Ammon's horn (tissue), 1 donor: ENCODE results near the gene SLC5A1.

ENCODE experiments used
- DNase-seq: peaks from one replicate; pipeline ENCODE4 v3.0.0-alpha.2; 2016; ENCODE audit warnings: low spot score

Gene SLC5A1

GRCh38 chr22:32042924-32043323 lies at the start of gene SLC5A1:
Gene SLC5A1 (plus strand): TSS chr22:32043261. CDS start chr22:32043282, 21 bp downstream.
- DNase-seq = no peak

DNA sequence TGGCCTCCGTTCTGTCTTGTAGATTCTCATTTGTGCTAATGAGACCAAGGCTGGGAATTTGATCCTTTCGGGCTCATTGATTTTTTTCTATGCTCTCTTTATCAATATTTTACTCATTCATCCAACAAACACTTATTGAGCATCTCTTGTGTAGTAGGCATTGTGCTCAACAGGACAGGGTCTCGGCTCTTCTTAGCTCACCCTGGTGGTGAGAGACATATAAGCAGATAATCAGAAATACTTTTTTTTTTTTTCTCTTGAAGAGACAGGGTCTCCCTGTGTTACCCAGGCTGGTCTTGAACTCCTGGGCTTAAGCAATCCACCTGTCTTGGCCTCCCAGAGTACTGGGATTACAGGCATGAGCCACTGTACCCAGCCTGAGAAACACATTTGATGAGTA lies 48.0 kb upstream of the SLC5A1 start:
- DNase-seq = no peak

DNA sequence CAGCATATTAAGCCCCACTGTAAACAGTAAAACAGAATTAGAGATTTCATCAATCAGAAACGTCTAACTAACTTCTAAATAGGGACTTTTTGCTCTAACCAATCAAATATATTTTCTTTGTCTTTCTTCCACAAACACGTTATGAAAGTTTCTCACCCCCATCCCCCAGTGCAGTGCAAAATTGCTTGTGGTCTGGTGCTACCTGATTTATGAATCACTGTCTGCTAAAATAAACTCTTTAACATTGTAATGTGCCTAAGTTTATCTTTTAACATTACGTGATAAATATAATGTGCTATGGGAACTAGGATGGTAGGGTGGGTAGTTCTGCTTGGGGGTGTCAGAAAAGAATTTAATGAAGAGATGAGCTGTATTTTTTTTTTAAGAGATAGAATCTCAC lies 47.3 kb upstream of the SLC5A1 start:
- DNase-seq = no peak

DNA sequence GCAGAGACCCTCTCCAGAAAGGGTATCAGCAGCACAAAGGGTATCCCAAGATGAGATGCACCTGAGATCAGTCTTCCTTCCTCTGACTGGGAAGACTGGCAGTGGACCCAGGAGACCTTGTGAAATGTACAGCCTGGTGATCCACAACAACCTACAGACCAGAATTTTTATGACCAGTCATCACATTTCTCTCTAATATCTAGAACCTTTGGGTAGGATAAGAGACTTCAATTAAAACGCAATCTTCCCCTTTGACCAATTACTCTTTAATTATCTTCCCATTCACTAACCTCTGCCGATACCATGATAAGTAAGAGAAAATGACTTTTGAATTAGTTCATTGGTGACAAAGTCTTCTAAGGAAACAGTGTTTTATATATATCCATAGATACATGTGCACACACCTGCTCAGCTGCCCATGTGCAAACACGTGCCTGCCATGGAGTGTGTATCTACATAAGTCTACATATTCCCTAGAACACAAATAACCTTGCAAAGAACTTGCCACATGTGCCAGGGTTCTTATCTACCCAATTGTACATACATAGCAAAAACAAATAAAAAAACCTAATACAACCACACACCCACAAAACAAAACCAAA lies 44.2 kb upstream of the SLC5A1 start:
- DNase-seq = no peak

- no peak for DNase-seq
Observed at GRCh38 chr22:32000181-32000580, 42.9 kb upstream of the SLC5A1 start.

GRCh38 chr22:32005453-32005852 lies 37.6 kb upstream of the SLC5A1 start:
- no peak for DNase-seq

DNA sequence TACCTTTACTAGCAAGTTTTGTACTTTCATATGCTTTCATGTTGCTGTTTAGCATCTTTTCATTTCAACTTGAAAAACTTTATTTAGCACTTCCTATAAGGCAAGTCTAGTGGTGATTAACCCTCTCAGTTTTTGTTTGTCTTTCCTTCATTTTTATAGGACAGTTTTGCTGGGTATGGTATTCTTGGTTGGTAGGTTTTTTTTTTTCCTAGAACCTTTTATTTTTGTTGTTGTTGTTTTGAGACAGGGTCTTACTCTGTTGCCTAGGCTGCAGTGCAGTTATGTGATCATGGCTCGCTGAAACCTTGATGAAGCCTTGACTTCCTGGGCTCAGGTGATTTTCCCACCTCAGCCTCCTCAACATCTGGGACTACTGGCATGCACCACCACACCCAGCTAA lies 29.9 kb upstream of the SLC5A1 start:
- no peak for DNase-seq

DNA sequence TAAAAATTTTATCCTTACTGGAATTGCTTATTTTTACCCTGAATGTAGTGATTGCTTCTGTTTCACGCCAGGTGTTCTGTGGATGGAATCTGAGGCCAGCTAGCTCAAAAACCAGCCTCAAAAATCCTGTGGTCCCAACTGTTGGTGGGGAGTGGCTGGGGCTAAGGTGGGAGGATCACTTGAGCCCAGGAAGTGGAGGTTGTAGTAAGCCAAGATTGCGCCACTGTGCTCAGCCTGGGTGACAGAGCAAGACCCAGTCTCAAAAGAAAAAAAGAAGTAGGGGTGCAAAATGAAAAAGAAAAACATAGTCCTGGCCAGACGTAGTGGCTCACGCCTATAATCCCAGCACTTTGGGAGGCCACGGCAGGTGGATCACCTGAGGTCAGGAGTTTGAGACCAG lies 27.0 kb upstream of the SLC5A1 start:
- no peak for DNase-seq

DNA sequence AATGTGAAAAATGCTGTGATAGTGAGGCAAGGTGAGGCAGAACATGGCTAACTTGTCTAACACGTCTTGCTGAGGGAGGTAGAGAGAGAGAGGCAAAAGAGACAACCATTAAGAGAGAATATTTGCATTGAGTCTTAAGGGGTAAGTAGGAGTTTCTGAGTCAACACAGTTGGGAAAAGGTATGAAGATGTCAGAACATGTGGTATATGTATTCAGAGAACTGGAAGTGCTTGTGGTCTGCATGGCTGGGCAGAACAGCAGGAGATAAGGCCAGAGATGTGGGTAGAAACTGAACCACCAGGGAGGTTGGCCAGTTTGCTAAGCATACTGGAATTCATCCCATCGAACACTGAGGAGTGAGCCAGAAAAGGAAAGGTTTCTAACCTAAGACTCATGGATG lies 25.0 kb upstream of the SLC5A1 start:
- no peak for DNase-seq

DNA sequence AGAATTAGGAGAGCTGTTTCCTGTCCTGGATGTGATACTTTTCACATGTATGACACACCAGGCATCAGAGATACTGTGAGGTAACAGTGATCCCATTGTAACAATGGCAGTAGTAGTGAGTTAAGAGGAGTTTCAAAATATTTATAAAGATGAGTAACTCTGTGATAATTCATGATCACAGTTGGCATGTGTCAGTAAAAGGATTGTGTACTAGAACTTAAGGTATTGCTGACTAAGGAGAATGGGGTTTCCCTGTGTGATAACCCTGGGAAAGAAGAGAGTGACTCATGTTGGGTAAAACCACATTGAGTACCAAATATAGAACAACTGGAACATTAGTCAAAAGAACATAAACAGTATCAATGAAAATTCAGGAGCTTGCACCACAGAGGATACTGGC lies 22.9 kb upstream of the SLC5A1 start:
- no peak for DNase-seq

- DNase-seq = no peak
Observed at GRCh38 chr22:32021716-32022115, 21.3 kb upstream of the SLC5A1 start.

DNA sequence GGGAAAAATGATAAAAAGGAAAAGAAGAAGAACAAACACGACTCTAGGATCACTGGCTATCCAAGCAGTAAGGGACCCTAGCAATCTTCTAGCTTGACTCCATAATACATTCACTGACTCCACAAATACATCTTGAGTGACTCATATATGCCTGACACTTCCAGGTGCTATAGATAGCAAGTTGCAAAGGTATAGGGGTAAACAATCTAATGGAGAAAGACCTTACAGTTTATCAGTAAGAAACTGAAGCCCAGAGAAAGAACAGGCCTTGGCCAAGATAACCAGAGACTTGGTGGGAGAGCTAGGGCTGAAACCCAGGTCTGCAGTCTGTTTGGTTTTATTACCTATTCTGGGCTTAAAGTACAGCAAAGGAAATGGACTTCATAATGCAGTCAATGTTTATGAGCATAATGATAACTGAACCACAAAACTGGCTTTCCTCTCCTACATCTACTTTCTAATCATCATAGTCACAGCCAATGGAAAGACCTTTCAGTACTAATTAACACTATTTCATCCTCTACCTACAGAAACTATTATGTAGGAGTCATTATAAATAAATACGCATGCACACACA lies 19.7 kb upstream of the SLC5A1 start:
- no peak for DNase-seq

- DNase-seq = no peak
Observed at GRCh38 chr22:32024796-32025195, 18.3 kb upstream of the SLC5A1 start.

GRCh38 chr22:32030518-32031247 lies 12.4 kb upstream of the SLC5A1 start:
- DNase-seq = no peak

GRCh38 chr22:32031466-32031865 lies 11.6 kb upstream of the SLC5A1 start:
- DNase-seq = no peak

- no peak for DNase-seq
Observed at GRCh38 chr22:32034275-32034674, 8.8 kb upstream of the SLC5A1 start.

GRCh38 chr22:32037236-32037635 lies 5.8 kb upstream of the SLC5A1 start:
- no peak for DNase-seq

- DNase-seq = no peak
Observed at GRCh38 chr22:32040324-32040904, 2.6 kb upstream of the SLC5A1 start.

GRCh38 chr22:32043391-32043790 lies 330 bp downstream of the SLC5A1 start:
- no peak for DNase-seq

GRCh38 chr22:32044477-32044876 lies 1.4 kb downstream of the SLC5A1 start:
- DNase-seq = no peak

GRCh38 chr22:32044913-32045312 lies 1.9 kb downstream of the SLC5A1 start:
- DNase-seq = no peak

GRCh38 chr22:32048069-32048468 lies 5.0 kb downstream of the SLC5A1 start:
- no peak for DNase-seq
